Stimulated activated CD8-positive, alpha-beta memory T cell treated with anti-CD3 and anti-CD28 coated beads, Interleukin-12 subunit alpha, Interleukin-12 subunit beta, amount 100 ng/mL, for 1 hour (primary cell): ENCODE data around the gene TSEN34.
"Not testable (repeated sequence)": the region's sequence is repeated elsewhere in the genome, so short reads cannot be mapped to it uniquely, and the experiment has no call there.

ENCODE experiments used
- DNase-seq: peaks from one replicate; pipeline ENCODE4 v3.0.0-alpha.2; 2020; ENCODE audit warnings: low read depth

The TSEN34 gene

DNA sequence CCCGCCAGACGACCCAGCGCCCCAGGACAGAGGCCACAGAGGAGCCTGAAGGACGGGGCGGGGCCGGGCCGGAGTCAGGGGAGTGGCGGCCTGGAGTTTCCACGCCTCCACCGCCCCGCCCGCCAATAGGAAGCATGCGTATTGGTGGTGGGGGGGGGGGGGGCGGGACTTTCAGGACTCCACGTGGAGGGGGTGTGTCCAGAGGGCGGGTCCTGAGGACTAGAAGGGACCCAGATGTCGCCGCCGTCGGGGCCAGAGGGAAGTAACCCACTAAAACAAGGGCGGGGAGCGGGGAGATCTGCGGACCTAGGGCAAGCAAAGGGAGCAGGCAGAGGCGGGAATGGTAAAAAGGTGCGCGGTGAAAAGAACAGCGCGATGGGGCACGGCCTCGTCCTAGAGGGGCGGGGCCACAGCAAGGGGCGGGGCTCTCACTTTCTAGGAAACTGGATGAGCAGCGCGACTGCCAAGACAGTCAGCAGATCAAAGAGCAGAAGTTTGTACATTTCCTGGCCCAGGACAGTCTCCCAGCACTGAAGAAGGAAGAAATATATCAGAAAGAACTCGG, 28.8 kb upstream of the TSEN34 start:
- peak; percentile 61 for DNase-seq

DNA sequence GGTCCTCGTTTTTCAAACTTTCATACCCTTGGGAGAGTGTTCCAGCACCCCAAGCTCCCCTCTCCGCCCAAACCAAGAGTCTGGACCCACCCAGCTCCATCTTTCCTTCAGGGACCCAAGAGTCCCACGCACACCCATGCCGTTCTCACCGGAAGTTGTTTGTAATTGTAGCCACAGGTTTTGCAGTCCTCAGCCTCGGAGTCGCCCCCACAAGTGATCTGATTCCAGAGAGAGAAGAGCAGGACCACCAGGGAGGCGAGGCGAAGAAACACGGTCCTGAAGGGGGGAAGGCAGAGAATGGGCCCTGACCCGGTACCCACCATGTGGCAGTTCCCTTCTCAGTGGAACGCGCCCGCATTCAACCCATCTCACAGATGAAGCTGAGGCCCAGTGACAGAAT, 28.2 kb upstream of the TSEN34 start:
- DNase-seq: no peak

DNA sequence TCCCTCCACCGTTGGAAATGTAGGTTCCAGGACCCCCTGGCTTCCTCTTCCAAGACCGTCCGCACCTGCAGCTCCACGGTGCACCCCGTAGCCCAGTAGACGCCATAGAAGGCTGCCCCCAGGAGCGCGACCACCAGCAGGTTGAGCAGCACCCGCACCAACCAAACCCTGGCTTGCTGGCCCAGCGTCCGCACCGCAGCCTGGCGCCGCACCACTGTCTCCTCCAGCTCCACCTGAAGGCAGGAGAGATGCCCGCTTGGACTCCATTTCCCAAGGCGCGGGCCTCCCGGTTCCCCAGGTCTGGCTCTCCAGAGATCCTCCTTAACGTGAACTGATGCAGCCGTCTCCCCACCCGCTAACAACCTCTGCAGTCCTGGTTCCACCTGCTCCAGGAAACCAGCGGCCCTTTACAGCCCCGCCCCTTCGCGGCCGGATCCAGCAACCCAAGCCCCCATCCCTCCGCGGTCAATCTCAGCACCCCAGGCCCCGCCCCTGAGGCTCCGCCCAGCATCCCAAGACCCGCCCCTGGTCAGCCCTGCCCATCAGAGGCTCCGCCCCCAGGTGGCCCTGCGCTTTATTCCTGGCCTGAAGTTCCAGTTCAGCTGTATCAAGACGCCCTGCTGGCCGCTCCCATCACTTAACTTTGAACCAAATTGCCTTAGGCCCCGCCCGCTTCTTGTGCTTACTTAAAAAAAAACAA, 26.6 kb upstream of the TSEN34 start:
- DNase-seq: peak; percentile 34

DNA sequence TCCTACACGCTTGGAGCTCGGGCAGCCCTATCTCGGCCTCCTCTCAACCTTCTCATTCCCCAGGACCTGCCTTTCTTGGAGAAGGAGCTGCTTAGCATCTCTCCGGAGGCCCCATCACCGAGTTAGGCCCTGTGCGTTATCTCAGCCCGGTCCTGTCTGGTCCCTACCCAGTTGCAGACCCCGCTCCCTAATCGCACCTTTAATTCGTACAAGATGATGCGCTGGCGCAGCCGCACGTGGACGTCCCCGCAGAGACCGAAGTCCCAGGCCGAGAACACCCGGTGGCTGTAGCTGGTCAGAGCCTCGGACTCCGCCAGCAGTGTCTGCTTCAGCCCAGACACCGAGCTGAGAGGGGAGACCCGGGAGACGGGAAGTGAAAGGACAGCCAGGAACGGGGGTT, 25.9 kb upstream of the TSEN34 start:
- DNase-seq: no peak

DNA sequence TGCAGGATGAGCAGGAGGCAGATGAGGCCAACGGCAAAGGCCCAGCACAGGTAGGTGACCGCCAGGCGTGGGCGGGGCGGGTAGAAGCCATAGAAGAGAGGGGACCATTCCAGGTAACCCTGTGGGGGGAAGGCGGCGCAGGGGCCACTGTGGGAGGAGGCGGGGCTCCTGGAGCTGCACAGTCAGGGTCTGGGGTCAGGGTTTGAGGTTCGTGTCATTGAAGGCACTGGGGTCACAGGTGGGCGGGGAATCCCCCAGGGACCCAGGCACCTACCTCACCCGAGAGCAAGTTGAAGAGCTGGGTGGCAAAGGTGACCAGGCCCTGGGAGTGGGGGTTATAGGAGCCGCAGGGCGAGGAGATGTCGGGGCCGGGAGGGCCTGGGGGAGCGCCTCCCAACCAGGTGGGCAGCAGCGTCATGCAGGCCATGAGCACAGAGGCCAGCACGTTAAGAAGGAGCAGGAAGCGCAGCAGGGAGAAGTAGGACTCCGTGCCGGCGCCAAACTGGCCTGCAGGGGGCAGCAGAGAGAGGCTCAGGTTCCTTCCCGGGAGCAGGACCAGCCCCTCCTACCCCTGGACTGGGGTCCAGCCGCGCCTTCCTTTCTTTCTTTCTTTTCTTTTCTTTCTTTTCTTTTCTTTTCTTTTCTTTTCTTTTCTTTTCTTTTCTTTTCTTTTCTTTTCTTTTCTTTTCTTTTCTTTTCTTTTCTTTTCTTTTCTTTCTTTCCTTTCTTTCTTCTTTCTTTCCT, 22.8 kb upstream of the TSEN34 start:
- DNase-seq: peak; percentile 93

DNA sequence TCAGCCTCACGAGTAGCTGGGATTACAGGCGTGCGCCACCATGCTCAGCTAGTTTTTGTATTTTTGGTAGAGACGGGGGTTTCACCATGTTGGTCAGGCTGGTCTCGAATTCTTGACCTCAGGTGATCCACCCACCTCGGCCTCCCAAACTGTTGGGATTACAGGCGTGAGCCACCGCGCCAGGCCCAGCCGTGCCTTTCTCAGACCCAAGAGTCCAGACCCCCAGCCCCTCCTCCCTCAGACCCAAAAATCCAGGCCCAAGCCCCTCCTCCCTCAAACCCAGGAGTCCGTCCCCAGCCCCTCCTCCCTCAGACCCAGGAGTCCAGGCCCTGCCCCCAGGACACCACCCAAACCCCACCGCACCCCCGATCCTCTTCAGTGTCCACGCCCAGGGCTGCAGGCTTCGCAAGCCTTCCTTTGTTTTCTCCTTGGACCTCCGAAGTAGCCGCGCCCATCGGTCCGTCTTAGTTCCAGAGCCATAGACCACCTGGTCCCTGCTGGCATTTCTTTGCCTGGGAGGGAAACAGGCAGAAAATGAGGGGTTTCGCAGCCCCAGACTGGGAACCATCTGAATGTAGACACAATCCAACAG, 21.9 kb upstream of the TSEN34 start:
- DNase-seq: no peak

DNA sequence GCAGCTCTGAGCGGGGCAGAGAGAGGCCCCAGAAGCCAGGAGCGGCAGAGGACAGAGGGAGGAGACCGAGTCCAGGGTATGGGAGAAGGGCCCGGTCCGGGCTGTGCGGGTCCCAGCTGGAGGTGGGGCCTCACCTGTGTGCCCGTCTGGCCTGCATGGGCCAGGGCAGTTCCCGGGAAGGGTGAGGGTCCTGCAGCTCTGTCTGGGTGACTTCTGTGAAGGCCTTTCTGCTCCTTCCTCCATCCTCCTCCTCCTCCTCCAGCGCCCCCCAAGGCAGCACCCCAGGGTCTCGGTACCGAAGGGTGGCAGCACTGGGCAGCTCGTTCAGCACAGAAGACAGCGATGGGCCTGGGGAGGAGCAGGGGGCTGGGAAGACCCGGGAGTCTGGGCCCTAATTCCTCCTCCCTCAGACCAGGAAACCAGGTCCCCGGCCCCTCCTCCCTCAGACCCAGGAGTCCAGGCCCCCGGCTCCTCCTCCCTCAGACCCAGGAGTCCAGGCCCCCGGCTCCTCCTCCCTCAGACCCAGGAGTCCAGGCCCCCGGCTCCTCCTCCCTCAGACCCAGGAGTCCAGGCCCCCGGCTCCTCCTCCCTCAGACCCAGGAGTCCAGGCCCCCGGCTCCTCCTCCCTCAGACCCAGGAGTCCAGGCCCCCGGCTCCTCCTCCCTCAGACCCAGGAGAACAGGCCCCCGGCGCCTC, 19.2 kb upstream of the TSEN34 start:
- not testable (repeated sequence) for DNase-seq

DNA sequence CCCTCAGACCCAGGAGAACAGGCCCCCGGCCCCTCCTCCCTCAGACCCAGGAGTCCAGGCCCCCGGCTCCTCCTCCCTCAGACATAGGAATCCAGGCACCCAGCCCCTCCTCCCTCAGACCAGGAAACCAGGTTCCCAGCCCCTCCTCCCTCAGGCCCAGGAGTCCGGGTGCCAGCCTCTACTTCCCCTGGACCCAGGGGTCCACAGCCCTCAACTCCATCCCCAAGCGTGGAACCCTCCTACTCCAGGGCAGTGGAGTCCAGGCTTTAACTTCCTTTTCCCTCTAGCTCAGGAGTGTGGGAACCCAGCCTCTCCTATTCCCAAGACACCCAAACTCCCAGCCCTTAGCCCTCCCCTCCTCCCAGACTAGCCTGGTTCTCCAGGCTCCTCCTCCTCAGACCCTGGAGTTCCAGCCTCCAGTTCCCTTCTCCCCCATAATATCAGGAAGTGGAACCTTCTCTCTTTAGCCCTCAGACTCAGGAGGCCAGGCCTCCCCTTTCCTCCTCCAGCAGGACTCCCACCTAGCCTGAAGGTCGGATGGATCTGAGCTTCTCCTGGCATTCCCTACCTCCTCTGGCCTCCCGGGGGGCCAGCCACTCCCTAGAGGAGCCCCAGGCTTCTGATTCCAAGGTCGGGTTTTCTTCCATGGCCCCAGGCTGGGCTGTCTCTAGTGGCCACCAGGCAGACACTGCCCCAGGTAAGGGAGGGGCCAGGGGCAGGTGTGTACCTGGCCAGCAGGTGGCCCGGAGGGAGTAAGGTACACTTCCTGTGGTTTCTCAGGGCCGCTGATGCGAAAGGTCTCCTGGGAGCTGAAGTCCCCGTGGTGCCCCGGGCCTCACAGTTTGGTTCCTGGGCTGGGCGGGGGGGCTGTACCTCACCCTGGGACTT, 18.4 kb upstream of the TSEN34 start, which contains the start of gene TMC4:
TSS of gene TMC4 (minus strand) at position 690 of the 888 bp plus-strand sequence. CDS start at position 647, 43 bp downstream.
- DNase-seq: no peak

DNA sequence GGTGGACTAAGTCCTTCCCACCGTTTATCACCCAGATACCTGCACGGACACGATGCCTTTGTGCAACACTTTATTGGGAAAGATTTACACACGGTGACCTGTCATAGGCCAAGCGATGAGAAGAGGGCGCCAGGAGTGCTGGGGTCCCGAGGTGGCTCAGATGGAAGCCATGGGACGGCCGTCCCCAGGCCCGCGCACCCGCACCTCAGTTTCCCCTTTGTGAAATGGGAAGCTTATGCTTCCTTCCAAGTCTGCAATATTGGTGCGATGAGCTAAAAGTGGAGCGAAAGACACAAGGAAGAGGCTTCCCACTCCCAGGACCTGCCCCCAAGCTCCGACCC, 17.8 kb upstream of the TSEN34 start:
- no peak for DNase-seq

DNA sequence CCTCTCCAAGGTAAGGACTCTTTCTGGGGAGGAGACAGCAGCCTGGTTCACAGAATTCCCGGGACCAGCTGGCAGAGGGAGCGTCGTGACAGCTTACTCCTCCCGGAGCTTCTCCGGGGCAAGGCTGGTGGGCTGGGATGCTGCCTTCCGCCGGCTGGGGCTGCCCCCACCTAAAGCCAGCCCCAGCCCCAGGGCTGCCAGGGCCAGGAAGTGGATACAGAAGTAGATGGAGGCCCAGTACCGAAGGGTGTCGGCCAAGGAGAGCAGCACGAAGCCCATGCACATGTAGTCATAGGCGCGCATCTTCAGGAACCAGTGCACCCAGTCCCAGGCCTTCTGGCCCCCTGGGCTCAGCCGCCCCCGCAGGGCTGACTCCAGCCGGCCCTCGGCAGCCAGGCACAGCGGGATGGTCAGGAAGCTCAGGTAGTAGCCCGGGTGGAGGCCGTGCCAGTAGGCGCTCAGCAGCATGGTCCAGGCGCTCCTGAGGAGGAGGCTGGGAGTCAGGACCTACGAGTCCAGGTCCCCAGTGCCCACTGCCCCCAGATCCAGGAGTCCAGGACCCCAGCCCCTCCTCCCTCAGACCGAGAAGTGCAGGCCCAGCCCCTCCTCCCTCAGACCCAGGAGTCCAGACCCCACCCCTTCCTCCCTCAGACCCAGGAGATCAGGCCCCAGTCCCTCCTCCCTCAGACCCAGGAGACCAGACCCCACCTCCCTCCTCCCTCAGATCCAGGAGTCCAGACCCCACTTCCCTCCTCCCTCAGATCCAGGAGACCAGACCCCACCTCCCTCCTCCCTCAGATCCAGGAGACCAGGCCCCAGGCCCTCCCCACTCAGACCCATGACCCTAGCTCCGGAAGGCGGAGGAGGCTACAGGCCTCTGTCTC, 16.9 kb upstream of the TSEN34 start:
- DNase-seq: no peak

DNA sequence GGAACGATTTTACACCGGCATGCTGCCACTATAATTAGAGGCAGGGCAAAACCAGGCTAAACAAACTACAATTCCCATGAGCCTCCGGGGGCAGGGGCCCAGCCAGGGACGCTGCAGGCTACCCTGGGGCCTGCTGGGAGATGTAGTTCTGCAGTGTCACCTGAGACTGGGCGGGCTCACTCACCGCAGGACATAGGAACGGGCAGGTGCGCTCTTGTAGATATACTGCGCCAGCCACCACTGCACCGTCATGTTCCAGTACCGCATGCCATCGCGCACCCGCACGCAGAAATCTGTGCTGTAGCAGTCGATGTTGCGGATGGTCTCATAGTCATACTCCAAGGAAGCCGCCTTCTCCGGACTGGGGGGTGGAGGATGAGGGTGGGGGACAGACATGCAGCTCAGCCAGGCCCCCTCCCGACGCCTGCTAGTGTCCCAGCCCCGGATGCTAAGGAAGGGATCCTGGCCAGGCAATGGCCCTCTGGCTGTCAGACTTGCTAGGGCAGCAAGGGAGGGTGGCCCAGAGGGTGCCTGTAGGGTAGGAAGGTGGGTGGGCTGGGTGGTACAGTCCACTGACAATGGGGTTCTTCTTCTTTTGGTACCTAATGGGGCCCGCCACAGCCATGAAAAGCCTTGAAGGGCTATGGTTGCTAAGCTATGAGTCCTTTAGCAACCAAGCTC, 12.4 kb upstream of the TSEN34 start:
- no peak for DNase-seq

DNA sequence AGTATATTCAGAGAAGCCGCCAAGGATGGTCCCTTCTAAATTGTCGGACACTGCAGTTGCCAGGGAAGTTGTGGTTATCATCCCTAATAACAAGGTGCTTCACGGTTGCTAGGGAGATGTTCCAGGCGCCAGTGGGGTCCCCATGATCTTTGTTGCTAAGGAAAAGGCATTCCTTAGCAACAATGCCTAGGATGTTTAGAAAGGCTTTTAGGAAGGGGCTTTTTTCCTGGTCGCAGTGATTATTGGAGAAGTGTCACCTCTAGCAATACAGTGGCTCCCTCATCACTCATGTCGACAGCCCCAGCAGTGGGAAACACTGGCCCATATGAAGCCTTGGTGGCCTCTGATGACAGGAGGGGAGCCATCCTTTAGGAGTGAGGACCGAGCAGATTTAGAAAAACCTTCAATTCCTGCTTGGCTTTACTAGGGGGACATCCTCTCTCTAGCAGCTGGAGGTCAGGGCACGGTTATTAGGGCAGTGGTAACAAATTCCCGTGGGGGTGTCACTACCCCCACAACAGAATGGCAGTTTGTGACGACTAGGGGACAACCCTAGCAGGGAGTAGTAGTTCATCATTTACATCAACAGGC, 11.8 kb upstream of the TSEN34 start:
- no peak for DNase-seq

DNA sequence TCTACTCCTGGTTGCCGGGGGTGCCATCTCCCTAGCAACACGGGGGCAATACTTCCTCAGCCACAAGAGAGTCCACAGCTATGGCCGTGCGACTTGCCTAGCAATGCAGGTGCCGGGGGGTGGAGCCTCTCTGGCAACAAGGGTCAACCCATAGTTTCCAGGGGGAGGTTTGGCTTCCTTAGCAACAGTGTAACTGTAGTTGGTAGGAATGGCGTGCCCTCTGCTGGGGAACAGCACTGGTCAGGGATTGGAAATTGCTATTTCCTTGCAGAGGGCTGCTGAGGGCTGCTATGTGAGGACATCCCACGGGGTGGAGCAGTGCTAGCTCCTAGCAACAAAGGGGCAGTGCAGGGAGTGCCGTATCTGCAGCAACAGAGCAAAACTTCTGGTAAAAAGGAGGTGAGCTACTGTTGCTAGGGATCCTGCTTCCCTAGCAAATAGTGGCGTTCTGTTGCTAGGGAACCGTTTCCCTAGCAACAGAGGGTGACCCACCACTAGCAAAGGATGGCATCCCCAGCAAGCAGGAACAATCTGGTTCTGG, 11.1 kb upstream of the TSEN34 start:
- DNase-seq: no peak

DNA sequence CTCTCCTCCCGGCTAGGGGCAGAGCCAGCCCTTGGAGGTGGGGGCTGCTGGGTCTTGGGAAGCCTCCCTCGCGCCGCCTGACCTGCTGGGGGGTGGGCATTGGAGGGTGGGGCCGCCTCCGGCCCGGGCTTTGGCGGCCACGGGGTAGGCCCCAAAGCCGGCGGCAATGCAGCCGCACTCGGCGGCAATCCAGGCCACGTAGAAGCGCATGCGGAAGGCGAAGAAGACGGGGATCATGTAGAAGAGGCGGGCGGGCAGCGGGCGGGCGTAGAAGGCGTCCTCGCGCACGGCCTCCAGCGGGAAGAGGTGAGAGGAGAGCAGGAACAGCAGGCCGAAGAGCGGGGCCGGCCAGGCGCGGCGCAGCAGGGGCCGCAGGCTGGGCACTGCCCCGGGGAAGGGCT, 10.4 kb upstream of the TSEN34 start:
- no peak for DNase-seq

DNA sequence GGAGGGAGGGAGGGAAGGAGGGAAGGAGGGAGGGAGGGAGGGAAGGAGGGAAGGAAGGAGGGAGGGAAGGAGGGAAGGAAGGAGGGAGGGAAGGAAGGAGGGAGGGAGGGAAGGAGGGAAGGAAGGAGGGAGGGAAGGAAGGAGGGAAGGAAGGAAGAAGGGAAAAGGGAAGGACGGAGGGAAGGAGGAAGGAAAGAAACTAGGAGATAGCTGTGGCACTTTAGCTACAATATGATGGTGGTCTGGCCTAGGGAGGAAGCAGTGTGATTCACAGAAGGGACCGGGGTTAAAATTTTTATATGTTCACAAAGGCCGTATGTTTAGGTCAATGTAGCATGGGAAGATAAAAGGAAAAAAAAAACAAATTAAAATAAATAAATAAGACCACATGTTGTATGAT, 9.2 kb upstream of the TSEN34 start:
- not testable (repeated sequence) for DNase-seq

DNA sequence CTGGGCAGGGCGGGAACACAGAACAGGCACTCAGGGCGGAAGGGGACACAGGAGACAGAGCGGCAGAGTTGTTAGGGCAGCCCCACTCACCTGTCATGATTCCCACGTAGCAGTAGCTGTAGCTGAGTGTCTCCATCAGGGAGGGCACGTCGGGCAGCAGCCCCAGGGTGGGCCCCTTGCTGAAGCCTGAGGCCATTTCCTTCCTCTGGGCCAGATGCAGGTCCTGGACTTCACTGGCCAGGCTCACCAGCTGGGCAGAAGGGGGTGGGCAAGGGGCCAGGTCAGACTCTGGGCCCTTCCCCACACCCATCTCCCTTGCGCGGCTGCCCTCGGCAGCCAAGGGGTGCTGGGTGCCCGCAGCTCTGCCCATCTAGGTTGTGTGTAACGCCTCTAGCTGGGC, 7.7 kb upstream of the TSEN34 start:
- DNase-seq: no peak

DNA sequence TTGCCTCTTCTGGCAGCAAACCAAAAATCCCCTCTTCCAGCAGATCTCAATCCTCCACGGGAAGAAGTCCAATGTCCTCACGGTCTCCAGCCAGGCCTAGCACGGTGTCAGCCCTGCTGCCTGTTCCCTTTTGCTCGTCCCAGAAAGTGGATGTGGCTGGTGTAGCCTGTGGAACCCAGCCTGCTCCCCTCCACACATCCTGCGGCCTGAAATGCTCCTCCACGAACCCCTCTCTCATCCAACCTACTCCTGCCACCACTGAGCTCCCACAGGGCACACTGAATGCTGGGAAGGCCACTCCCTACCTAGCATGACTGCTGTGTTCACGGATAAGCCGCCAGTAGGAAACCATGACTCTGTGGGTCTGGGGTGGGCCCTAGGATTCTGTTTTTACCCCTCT, 4.8 kb upstream of the TSEN34 start:
- DNase-seq: no peak

DNA sequence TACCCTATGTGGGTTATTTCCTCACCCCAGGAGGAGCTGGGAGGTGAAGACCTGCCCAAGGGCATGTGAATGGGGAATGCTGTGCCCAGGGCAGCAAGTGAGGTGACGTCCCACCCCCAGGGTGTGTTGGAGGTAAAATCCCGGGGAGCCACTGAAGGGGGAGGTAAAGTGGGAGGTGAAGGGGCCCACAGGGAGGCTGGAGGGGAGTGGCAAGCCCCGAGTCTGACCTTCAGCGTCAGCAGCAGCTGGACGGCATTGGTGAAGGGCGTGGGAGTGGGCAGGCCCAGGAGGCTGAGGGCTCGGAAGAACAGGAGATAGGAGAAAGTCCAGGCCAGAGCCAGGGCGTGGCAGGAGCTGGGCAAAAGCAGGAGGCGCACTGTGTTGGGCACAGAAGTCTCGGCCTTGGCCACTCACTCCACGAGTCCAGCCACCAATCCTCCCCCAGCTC, 4.2 kb upstream of the TSEN34 start:
- no peak for DNase-seq
